Measurements from ENCODE around the gene RANGAP1. TPM values are rescaled to one million over a fixed set of nuclear protein-coding genes. Genes with fewer than 3 reads are reported as not detected.
"Not testable (repeated sequence)": the region's sequence is repeated elsewhere in the genome, so short reads cannot be mapped to it uniquely, and the experiment has no call there.

The RANGAP1 gene
- total RNA-seq, 1 donor from 2014 or later, result 49.7 TPM

DNA sequence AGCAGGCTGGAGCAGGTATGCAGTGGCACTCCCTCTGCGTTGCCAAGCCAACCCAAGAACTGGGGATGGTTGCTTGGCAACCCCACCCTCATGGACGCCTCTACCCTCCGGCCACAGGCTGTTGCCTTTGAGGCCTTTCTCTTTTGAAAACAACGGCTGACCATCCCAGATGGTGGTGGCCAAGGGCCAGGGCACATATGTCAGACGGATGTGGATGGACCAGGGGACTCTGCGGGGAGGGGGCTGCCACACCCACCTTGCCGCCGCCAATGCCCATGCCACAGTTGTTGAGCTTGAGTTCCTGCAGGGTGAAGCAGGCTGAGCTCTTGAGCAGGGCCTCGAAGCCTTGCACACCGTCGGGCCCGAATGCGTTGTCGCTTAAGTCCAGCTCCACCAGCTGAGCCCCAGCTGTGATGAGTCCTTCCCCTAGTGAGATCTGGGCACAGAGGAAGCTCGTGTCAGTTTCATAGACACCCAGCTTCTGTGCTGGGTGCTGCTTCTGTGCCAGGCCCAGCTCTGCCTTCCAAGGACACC lies 21.5 kb downstream of the RANGAP1 start:
- peaks cover 4% of the 10 kb centered on the region for H3K4me1 Mint-ChIP-seq (ENCODE audit: unreplicated experiment)
- no peak for DNase-seq (ENCODE audit: extremely low spot score, unreplicated experiment)
- peaks cover 18% of the 10 kb centered on the region for H3K36me3 Mint-ChIP-seq (ENCODE audit: unreplicated experiment)
- no peaks in the 10 kb centered on the region for H3K27me3 Mint-ChIP-seq (ENCODE audit: unreplicated experiment)
- TF ChIP-seq, protein P1, sequence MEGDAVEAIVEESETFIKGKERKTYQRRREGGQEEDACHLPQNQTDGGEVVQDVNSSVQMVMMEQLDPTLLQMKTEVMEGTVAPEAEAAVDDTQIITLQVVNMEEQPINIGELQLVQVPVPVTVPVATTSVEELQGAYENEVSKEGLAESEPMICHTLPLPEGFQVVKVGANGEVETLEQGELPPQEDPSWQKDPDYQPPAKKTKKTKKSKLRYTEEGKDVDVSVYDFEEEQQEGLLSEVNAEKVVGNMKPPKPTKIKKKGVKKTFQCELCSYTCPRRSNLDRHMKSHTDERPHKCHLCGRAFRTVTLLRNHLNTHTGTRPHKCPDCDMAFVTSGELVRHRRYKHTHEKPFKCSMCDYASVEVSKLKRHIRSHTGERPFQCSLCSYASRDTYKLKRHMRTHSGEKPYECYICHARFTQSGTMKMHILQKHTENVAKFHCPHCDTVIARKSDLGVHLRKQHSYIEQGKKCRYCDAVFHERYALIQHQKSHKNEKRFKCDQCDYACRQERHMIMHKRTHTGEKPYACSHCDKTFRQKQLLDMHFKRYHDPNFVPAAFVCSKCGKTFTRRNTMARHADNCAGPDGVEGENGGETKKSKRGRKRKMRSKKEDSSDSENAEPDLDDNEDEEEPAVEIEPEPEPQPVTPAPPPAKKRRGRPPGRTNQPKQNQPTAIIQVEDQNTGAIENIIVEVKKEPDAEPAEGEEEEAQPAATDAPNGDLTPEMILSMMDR (IDR thresholded peaks at IDR 0.05), result no peak
- H3K9me3 Mint-ChIP-seq (ENCODE audit: unreplicated experiment), result no peaks in the 10 kb centered on the region
- H3K4me3 Mint-ChIP-seq (ENCODE audit: unreplicated experiment), result no peak overlapping the region
- no peak overlapping the region for H3K27ac Mint-ChIP-seq (ENCODE audit: unreplicated experiment)

DNA sequence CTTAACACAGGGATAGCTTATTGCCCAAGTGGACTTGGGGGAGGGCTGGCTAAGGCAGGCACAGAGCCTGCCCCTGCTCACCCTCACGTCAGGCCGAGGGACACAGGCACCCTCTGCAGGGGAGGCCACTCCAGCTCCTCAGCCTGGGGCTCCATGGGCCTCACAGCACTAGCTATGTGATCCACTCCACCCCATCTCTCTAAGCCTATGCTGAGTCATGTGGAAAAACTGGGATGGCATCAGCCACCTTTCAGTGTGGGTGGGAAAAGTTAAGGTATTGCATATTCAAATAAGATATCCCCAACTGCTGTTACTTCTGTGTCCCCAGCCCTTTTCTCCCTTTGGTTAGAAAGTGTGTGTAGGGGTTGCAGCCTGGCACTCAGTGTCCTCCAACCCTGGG lies 22.3 kb downstream of the RANGAP1 start:
- DNase-seq (ENCODE audit: extremely low spot score, unreplicated experiment), result no peak
- TF ChIP-seq, protein P1 (IDR thresholded peaks at IDR 0.05), result no peak
- Mint-ChIP-seq H3K9me3 (ENCODE audit: unreplicated experiment) (no peaks in the 10 kb centered on the region), H3K36me3 (ENCODE audit: unreplicated experiment) (peaks cover 23% of the 10 kb centered on the region), H3K27me3 (ENCODE audit: unreplicated experiment) (no peaks in the 10 kb centered on the region), H3K4me1 (ENCODE audit: unreplicated experiment) (peaks cover 4% of the 10 kb centered on the region), H3K4me3 (ENCODE audit: unreplicated experiment) (no peak overlapping the region), H3K27ac (ENCODE audit: unreplicated experiment) (no peak overlapping the region)

DNA sequence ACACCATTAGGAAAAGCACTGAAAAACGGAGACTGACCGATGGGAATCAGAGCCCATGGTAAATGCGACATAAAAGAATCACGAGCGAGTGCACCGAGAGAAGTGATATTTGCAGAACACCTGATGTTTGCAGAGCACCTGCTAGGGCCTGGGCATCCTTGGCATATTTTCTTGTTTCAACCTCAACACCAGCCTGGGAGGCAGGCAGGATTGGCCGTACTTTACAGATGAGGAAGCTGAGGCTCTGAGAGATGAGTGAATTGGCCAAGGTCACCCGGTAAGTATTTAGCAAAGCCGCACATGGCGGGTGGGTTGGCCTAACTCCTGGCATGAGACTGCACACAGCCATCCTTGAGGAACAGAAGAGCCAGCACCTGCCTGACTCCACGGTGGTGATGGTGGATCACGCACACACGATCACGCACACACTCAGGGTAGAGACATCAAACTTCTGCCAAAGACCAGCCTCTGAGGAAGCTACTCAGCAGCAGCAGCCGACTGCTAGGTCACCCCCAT lies 23.7 kb downstream of the RANGAP1 start:
- Mint-ChIP-seq H3K36me3 (ENCODE audit: unreplicated experiment) (peaks cover 24% of the 10 kb centered on the region), H3K27ac (ENCODE audit: unreplicated experiment) (no peak overlapping the region)
- no peak for DNase-seq (ENCODE audit: extremely low spot score, unreplicated experiment)

DNA sequence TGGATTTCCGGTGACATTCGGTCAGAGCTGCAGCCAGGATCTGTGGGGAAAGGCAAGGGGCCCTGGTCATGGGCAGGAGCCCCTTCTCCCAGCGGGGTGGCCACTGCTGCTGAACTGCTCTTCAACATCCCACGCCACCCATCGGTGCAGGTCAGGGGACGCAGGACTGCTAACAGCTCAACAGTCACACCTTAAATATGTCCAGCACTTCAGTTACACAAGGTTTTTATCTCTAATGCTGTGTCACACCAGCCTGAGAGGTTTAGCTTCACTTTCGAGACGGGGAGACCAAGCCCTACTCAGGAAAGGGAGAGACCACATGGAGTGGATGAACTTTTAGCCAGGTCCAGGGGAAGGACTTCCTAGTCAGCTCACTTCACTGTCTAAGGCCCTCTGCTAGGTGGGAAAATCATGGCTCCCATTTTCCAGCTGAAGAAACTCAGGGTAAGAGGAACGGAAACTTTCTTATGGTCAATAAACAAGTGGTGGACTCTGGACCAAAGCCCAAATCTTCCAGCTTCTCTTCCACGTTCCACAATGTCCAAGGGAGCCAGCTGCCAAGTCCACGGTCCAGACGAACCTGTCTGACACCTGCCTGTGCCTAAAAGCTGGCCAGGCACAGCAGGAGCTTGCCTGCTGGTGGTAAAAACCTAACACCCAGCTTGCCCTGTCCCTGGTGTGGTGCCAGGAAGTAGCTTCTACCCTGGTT lies 24.3 kb downstream of the RANGAP1 start:
- Mint-ChIP-seq H3K36me3 (ENCODE audit: unreplicated experiment) (peaks cover 23% of the 10 kb centered on the region), H3K4me3 (ENCODE audit: unreplicated experiment) (no peak overlapping the region), H3K9me3 (ENCODE audit: unreplicated experiment) (no peaks in the 10 kb centered on the region), H3K27me3 (ENCODE audit: unreplicated experiment) (no peaks in the 10 kb centered on the region), H3K4me1 (ENCODE audit: unreplicated experiment) (peaks cover 13% of the 10 kb centered on the region), H3K27ac (ENCODE audit: unreplicated experiment) (no peak overlapping the region)
- TF ChIP-seq, protein P1 (IDR thresholded peaks at IDR 0.05), result no peak
- no peak for DNase-seq (ENCODE audit: extremely low spot score, unreplicated experiment)

More for the DNA sequence above, 23.7 kb downstream of the RANGAP1 start:
- no peaks in the 10 kb centered on the region for H3K9me3 Mint-ChIP-seq (ENCODE audit: unreplicated experiment)
- H3K4me1 Mint-ChIP-seq (ENCODE audit: unreplicated experiment), result peaks cover 7% of the 10 kb centered on the region
- TF ChIP-seq, protein P1 (IDR thresholded peaks at IDR 0.05), result no peak
- no peaks in the 10 kb centered on the region for H3K27me3 Mint-ChIP-seq (ENCODE audit: unreplicated experiment)
- no peak overlapping the region for H3K4me3 Mint-ChIP-seq (ENCODE audit: unreplicated experiment)

DNA sequence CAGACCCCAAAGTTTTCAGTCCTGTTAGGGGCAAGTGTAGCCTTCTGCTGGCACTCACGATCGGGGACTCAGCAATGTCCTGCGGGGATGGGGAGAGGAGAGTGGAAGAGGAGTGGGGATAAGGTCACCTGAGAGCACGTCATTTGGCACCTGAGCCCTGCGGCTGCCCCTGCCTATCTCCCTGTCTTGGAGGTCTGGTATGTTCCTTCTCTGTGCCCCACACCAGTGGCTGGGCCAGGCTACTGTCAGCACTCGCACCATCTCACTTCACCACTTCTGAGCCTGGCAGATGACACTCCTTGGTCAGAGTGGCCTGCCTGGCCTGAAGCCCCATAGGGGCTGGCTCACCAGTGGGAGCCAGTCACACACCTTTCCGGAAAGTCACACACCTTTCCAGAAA lies 25.1 kb downstream of the RANGAP1 start:
- H3K4me1 Mint-ChIP-seq (ENCODE audit: unreplicated experiment), result peaks cover 14% of the 10 kb centered on the region
- H3K27me3 Mint-ChIP-seq (ENCODE audit: unreplicated experiment), result no peaks in the 10 kb centered on the region
- TF ChIP-seq, protein P1 (IDR thresholded peaks at IDR 0.05), result no peak
- DNase-seq (ENCODE audit: extremely low spot score, unreplicated experiment), result no peak
- no peaks in the 10 kb centered on the region for H3K9me3 Mint-ChIP-seq (ENCODE audit: unreplicated experiment)
- H3K27ac Mint-ChIP-seq (ENCODE audit: unreplicated experiment), result no peak overlapping the region
- H3K4me3 Mint-ChIP-seq (ENCODE audit: unreplicated experiment), result no peak overlapping the region
- peaks cover 20% of the 10 kb centered on the region for H3K36me3 Mint-ChIP-seq (ENCODE audit: unreplicated experiment)

DNA sequence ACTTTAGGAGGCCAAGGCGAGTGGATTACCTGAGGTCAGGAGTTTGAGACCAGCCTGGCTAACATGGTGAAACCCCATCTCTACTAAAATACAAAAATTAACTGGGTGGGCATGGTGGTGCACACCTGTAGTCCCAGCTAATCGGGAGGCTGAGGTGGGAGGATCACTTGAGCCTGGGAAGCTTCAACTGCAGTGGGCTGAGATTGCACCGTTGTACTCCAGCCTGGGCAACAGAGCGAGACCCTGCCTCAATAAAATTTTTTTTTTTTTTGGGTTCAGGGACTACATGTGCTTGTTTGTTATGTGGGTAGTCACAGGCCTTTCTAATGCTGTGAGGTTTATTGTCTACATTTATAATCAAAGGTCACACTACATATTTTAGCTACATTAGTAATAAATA lies 26.2 kb downstream of the RANGAP1 start:
- not testable (repeated sequence) for H3K4me3 Mint-ChIP-seq (ENCODE audit: unreplicated experiment); H3K27me3 Mint-ChIP-seq (ENCODE audit: unreplicated experiment); H3K9me3 Mint-ChIP-seq (ENCODE audit: unreplicated experiment); H3K27ac Mint-ChIP-seq (ENCODE audit: unreplicated experiment); DNase-seq (ENCODE audit: extremely low spot score, unreplicated experiment)
- peaks cover 14% of the 10 kb centered on the region for H3K4me1 Mint-ChIP-seq (ENCODE audit: unreplicated experiment)
- peaks cover 23% of the 10 kb centered on the region for H3K36me3 Mint-ChIP-seq (ENCODE audit: unreplicated experiment)
